Activated CD8-positive, alpha-beta memory T cell treated with anti-CD3 and anti-CD28 coated beads, Interleukin-2, amount 10 ng/mL, durations not matched to agents 7 days and 5 days (primary cell): ENCODE results near the gene PLA2G4D. TPM values are rescaled to one million over a fixed set of nuclear protein-coding genes. Genes with fewer than 3 reads are reported as not detected.
A peak's percentile ranks its signal among the peaks of the same experiment; 100 is the strongest.

Experiments
- ATAC-seq: fragments of 150-1000 bp; cut with Tn5 transposase; one replicate; pipeline ENCODE4 v1.10.0; 2021; ENCODE audit warnings: moderate library complexity
- CTCF ChIA-PET: fragments of 350-600 bp; sonication (Branson Sonifier 250); formaldehyde crosslinking; loops from one replicate; lab custom pipeline; 2021; ENCODE audit warnings: antibody characterized with exemption; lab: Charles Lee
- DNase-seq: peaks from one replicate; pipeline ENCODE4 v3.0.0-alpha.2; 2020
- H3K27ac Mint-ChIP-seq: one replicate; pipeline ENCODE4 v1.8.0; 2021; ENCODE audit warnings: mild to moderate bottlenecking, mixed read lengths
- H3K27me3 Mint-ChIP-seq: one replicate; pipeline ENCODE4 v1.8.0; 2021; ENCODE audit warnings: mixed read lengths
- H3K36me3 Mint-ChIP-seq: one replicate; pipeline ENCODE4 v1.8.0; 2021; ENCODE audit warnings: mild to moderate bottlenecking, mixed read lengths
- H3K4me1 Mint-ChIP-seq: one replicate; pipeline ENCODE4 v1.8.0; 2021; ENCODE audit warnings: mixed read lengths
- H3K4me3 Mint-ChIP-seq: one replicate; pipeline ENCODE4 v1.8.0; 2021; ENCODE audit warnings: mild to moderate bottlenecking, moderate library complexity, mixed read lengths
- H3K9me3 Mint-ChIP-seq: one replicate; pipeline ENCODE4 v1.8.0; 2022; ENCODE audit warnings: low read depth, mixed read lengths
- total RNA-seq, 2 experiments: library from RNA; stranded (reverse); gene quantifications; one replicate each; pipeline ENCODE4 v1.2.3, GENCODE V29; 2021

PLA2G4D gene
- total RNA-seq, 2 experiments from 2014 or later = not detected

DNA sequence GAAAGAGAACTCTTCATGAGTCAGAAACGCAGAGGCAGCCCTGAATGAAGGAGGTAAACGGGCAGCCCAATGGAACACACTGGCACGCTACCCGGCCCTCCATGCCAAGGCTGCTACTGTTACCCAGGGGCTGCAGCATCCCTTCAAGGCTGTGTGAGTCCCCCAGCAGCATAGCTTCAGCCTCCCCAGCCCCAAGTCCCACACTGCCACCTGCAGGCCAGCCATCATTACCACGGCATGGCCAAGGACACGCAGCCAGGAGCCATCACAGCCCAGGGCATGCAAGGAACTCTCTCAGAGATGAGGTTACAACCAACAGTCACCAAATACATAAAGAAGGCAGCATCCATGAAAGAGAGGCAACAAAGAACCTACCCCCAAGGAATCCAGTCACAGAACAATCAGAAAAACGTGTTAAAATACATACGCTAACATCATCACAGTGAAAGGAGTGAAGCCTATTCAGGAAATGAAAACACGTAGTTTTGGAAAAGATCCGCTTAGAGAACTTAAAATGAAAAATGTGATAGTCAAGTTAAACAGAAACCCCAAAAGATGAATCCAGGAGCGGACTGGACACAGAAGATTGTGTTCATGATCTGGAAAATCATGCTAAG is 39.6 kb upstream of the PLA2G4D start:
- Mint-ChIP-seq H3K27ac (no peak overlapping the region), H3K4me3 (no peak overlapping the region), H3K4me1 (peaks cover 1% of the 10 kb centered on the region), H3K36me3 (no peaks in the 10 kb centered on the region), H3K9me3 (no peaks in the 10 kb centered on the region), H3K27me3 (peaks cover 29% of the 10 kb centered on the region)
- ATAC-seq (peak; percentile 82), DNase-seq (peak; percentile 77)
- CTCF ChIA-PET = interaction anchor here (0.6 to 2.1 kb wide), 12 partner anchors 12 to 149 kb away, joined by 3 to 20 read pairs (median 4); partner anchors contain the start of genes PLA2G4D and PLA2G4F

DNA sequence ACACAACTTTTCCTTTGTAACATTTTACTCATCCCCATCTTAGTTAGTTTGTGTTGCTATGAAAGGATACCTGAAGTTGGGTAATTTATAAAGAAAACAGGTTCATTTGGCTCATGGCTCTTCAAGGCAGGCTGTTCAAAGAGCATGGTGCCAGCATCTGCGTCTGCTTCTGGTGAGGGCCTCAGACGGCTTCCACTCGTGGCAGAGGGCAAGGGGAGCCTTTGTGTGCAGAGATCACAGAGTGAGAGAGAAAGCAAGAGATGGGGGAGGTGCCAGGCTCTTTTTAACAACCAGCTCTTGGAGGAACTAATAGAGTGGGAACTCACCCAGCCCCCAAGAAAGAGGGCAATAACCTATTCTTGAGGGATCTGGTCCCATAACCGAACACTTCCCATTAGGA is 39.0 kb upstream of the PLA2G4D start:
- no peak overlapping the region for H3K27ac Mint-ChIP-seq
- H3K36me3 Mint-ChIP-seq = no peaks in the 10 kb centered on the region
- ATAC-seq = no peak
- peaks cover 1% of the 10 kb centered on the region for H3K4me1 Mint-ChIP-seq
- H3K4me3 Mint-ChIP-seq = no peak overlapping the region
- CTCF ChIA-PET = interaction anchor here (0.6 to 2.1 kb wide), 10 partner anchors 11 to 148 kb away, joined by 3 to 20 read pairs (median 4); partner anchors contain the start of genes PLA2G4D and PLA2G4F
- peaks cover 33% of the 10 kb centered on the region for H3K27me3 Mint-ChIP-seq
- no peak for DNase-seq
- H3K9me3 Mint-ChIP-seq = no peaks in the 10 kb centered on the region

DNA sequence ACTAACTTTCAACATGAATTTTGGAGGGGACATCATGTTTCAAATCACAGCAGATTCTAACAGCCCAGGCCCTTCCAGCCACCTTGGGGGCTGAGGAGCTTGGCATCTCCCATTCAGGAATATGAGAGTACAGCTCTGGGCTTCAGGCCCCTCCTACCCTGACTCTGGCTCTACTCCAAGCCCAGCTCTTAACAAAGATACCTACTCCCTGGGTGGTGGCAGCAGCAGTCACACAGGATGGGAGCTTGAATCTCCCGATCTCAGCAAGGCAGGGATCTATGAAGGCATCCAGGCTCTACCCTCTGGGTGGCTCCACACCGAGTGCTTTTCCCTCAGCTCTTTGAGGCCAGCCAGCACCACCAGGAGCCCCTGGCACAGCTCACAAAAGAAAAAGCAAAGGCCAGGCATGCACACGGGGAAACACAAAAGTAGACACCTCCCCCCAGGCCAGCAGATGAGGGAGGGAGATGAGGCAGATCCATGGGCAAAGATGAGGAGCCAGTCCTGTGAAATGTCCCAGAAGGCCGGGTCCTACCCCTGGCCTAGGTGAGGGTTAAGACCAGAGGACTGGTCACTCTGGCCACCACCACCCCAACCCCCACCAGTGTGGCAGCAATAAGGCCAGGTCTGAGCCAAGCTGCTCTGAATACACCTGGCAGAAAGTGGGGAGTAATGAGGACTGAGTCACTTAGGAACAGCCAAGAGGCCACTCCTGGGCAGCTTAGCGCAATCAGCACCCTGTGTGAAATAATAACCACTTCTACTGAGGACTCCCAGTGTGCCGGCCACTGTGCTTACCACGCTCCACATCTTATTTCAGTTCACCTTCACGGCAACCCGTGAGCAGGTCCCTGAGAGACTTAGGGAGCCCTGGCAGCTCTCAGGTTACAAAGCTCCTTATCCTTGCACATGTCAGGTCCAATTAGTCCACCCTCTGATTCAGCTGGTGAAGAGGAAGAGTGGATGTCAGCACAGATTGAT is 37.8 kb upstream of the PLA2G4D start:
- H3K27me3 Mint-ChIP-seq = peaks cover 42% of the 10 kb centered on the region
- no peaks in the 10 kb centered on the region for H3K9me3 Mint-ChIP-seq
- peak; percentile 31 for DNase-seq
- no peak overlapping the region for H3K4me3 Mint-ChIP-seq
- no peak for ATAC-seq
- no peak overlapping the region for H3K27ac Mint-ChIP-seq
- H3K4me1 Mint-ChIP-seq = peaks cover 1% of the 10 kb centered on the region
- CTCF ChIA-PET = interaction anchor here (1.1 to 3.0 kb wide), 2 partner anchors 65 to 143 kb away, joined by 3 to 18 read pairs; no protein-coding TSS in a partner anchor
- H3K36me3 Mint-ChIP-seq = no peaks in the 10 kb centered on the region

DNA sequence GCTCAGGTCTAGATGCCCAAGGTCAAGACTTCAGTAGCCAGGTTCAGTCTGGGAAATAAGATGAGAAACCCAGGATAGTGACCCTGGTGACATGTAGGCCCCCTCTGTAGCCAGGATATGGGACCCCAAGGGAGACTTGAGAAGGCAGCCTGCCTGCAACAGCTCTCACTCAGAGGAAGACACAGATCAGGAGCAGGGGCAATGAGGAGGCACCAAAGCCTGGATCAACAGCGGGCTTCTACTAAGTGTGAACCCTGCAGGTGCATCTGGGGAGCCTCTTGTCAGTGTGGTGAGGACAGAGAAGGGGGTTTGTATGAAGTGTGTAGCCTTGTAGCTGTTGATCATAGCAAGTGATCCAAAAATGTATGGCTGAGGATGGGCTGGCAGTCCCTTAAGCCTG is 36.6 kb upstream of the PLA2G4D start:
- DNase-seq (no peak), ATAC-seq (no peak)
- Mint-ChIP-seq H3K4me1 (peaks cover 1% of the 10 kb centered on the region), H3K27ac (no peak overlapping the region), H3K9me3 (no peaks in the 10 kb centered on the region), H3K27me3 (peaks cover 42% of the 10 kb centered on the region), H3K4me3 (no peak overlapping the region), H3K36me3 (no peaks in the 10 kb centered on the region)
- CTCF ChIA-PET = interaction anchor here (0.8 to 3.0 kb wide), 3 partner anchors 11 to 142 kb away, joined by 3 to 18 read pairs (median 4); no protein-coding TSS in a partner anchor

DNA sequence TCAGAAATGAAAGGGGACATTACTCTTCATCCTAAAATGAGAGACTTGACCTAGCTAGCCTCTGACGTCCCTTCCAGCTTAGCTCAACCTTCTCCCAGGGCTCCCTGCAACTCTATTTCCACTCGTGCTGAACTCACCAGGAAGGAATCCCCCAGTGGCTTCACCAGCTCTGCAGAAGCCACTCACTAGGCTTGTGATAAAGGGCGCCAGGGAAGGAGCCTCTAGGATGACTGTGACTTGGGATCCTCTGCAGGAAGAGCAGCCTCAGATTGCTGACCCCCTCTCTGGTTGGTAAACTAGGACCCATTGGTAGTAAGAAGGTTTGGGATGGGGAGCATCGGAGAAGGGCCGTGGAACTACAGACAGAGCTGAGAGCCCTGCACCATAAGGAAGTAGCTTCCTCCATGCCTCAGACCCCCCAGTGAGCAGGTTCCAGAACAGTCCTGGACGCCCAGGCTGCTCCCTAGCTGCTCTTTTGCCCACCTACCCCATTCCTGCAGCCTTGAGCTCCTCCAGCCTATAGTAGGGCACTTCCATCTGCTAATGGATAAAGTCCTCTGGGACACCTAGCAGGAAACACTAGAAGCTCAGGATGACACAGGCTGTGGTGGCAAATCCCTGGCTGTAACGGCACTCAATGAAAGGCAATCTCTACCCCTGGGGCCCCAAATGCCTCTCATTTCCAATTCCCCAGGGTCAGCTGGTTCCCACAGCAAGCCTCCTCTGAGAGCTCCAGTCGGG is 36.1 kb upstream of the PLA2G4D start:
- H3K27ac Mint-ChIP-seq = no peak overlapping the region
- H3K36me3 Mint-ChIP-seq = no peaks in the 10 kb centered on the region
- ATAC-seq = no peak
- no peak for DNase-seq
- CTCF ChIA-PET = interaction anchor here (0.8 to 3.0 kb wide), 4 partner anchors 10 to 141 kb away, joined by 3 to 18 read pairs (median 4); no protein-coding TSS in a partner anchor
- H3K4me1 Mint-ChIP-seq = peaks cover 1% of the 10 kb centered on the region
- H3K4me3 Mint-ChIP-seq = no peak overlapping the region
- peaks cover 46% of the 10 kb centered on the region for H3K27me3 Mint-ChIP-seq
- no peaks in the 10 kb centered on the region for H3K9me3 Mint-ChIP-seq

DNA sequence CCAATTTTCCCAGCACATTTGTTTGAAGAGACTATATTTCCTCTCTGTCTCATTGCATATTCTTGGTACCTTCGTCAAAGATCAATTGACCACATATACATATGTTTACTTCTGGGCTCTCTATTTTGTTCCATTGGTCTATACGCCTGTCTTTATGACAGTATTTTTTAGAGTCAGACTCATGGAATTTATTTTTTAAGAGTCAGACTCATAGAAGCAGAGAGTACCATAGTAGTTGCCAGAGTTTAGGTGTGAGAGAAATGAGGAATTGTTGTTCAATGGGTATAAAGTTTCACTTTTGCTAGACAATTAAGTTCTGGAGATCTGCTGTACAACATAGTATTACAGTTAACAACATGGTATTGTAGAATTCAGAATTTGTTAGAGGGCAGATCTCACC is 35.0 kb upstream of the PLA2G4D start:
- ATAC-seq (no peak), DNase-seq (no peak)
- H3K4me3 Mint-ChIP-seq = no peak overlapping the region
- CTCF ChIA-PET = interaction anchor here (0.8 to 3.0 kb wide), 2 partner anchors 45 to 140 kb away, joined by 5 to 18 read pairs; no protein-coding TSS in a partner anchor
- peaks cover 1% of the 10 kb centered on the region for H3K4me1 Mint-ChIP-seq
- H3K27ac Mint-ChIP-seq = no peak overlapping the region
- H3K36me3 Mint-ChIP-seq = no peaks in the 10 kb centered on the region
- H3K27me3 Mint-ChIP-seq = peaks cover 53% of the 10 kb centered on the region
- no peaks in the 10 kb centered on the region for H3K9me3 Mint-ChIP-seq

DNA sequence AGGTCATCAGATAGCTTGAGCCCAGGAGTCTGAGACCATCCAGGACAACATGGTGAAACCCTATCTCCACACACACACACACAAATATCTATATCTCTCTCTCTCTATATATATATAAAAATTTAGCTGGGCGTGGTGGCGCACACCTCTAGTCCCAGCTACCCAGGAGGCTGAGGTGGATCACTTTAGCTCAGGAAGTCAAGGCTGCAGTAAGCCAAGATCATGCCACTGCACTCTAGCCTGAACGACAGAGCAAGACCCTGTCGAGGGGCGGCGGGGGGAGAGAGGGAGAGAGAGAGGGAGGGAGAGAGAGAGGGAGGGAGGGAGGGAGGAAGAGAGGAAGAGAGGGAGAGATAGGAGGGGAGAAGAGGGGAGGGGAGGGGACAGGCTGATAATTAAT is 34.1 kb upstream of the PLA2G4D start:
- DNase-seq = no peak
- ATAC-seq = no peak
- Mint-ChIP-seq H3K4me1 (peaks cover 1% of the 10 kb centered on the region), H3K9me3 (no peaks in the 10 kb centered on the region), H3K36me3 (no peaks in the 10 kb centered on the region), H3K27ac (no peak overlapping the region), H3K4me3 (no peak overlapping the region), H3K27me3 (peaks cover 60% of the 10 kb centered on the region)
- CTCF ChIA-PET = no interaction called here

DNA sequence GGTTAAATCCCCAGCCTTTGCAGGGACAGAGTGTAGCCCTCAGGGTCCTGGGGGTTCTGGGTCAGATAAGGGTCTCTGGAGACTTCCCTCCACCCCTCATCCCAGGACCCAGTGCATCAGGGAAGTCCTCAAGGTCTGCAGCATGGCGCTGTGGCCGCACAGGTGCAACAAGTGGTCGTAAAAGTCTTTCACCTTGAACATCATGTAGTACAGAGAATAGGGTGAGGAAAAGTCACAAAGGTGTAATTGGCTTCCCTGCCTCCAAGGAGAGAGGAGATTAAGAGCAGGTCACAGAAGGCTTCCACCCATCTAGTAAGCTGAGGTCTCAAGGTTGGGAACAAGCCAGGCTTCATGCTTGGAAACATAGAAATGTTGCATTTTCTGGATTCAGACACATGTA is 29.2 kb upstream of the PLA2G4D start:
- DNase-seq = no peak
- Mint-ChIP-seq H3K27ac (no peak overlapping the region), H3K4me3 (no peak overlapping the region), H3K36me3 (no peaks in the 10 kb centered on the region), H3K27me3 (peaks cover 31% of the 10 kb centered on the region), H3K4me1 (no peaks in the 10 kb centered on the region), H3K9me3 (no peaks in the 10 kb centered on the region)
- no peak for ATAC-seq
- CTCF ChIA-PET = no interaction called here

DNA sequence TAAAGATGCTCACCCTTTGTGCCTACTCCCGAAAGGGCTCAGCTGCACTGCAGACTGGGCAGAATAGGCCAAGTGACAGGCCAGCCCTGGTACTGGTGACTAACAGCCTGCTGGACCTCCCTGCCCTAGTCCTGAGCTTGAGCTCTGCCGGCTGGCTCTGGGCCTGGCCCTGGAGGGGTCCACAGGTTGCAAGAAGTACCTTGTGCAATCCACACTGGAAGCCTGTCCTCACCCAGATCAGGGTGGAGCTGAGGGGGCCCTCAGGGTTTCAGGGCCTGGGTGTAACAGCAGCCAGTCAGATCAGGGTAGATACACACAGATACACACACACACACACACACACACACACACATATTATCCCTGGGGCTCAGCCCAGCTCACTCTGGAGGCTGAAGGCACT is 27.3 kb upstream of the PLA2G4D start:
- Mint-ChIP-seq H3K4me3 (no peak overlapping the region), H3K9me3 (no peaks in the 10 kb centered on the region), H3K4me1 (no peaks in the 10 kb centered on the region), H3K36me3 (no peaks in the 10 kb centered on the region), H3K27ac (no peak overlapping the region), H3K27me3 (peaks cover 21% of the 10 kb centered on the region)
- DNase-seq = no peak
- CTCF ChIA-PET = interaction anchor here (1.1 kb wide), 1 partner anchor 12 kb away, joined by 4 read pairs; no protein-coding TSS in a partner anchor
- ATAC-seq = no peak

DNA sequence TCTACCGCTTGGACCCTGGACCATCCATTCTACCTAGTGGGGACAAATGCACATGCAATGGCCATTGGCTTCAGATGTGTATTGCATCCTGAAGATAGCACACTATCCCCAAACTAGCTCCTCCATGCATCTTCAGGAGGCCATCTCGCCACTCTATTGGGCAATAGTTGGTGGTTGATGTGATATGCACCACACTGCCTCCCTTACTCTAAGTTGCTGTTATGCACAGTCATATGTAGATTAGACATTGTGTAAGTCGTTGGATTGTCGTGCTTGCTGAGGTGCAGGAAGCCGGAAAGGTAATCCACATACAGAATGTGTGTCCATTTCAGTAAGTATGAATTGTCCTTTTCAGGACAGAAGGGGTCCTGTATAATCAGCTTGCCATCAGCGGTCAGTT is 26.7 kb upstream of the PLA2G4D start:
- Mint-ChIP-seq H3K9me3 (no peaks in the 10 kb centered on the region), H3K27me3 (peaks cover 24% of the 10 kb centered on the region), H3K4me3 (no peak overlapping the region), H3K27ac (no peak overlapping the region), H3K4me1 (no peaks in the 10 kb centered on the region), H3K36me3 (peaks cover 2% of the 10 kb centered on the region)
- no peak for ATAC-seq
- no peak for DNase-seq
- CTCF ChIA-PET = interaction anchor here (1.0 to 1.1 kb wide), 2 partner anchors 10 to 17 kb away, joined by 3 to 4 read pairs; no protein-coding TSS in a partner anchor

DNA sequence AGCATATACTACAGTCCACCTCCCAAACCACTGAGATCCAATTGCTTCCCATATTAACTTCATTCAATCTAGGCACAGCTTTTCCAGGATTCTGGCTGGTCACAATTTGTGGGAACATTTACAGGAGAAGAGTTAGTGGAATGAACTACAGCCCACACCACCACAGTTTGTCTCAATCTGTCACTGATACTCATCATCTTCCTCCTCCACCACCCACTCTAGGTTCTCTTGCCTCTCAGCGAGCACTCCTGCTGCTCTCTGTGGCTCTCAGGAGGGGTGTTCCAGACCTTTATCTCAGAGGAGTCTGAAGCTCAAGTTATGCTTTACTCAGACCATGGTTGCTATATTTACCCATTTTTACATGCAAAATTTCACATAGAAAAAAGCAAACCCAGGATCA is 25.9 kb upstream of the PLA2G4D start:
- ATAC-seq (no peak), DNase-seq (no peak)
- no peaks in the 10 kb centered on the region for H3K9me3 Mint-ChIP-seq
- H3K27me3 Mint-ChIP-seq = peaks cover 22% of the 10 kb centered on the region
- H3K27ac Mint-ChIP-seq = no peak overlapping the region
- no peaks in the 10 kb centered on the region for H3K4me1 Mint-ChIP-seq
- peaks cover 2% of the 10 kb centered on the region for H3K36me3 Mint-ChIP-seq
- H3K4me3 Mint-ChIP-seq = no peak overlapping the region
- CTCF ChIA-PET = interaction anchor here (1.0 to 1.1 kb wide), 2 partner anchors 10 to 17 kb away, joined by 3 to 4 read pairs; no protein-coding TSS in a partner anchor

DNA sequence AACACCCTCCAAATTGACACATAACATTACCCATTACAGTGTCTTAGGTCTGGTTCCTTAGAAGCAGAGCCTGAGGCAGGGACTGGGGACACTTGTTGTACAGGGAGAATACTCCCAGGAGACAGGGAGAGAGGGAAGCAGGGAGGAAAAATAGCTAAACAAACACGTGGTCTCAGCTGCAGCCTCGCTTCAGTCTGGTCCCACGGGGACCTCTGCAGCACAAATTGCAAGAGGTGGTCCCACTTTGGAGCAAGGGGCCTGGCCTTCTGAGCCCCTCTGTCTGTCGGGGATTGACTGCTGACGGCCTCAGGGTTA is 25.0 kb upstream of the PLA2G4D start:
- CTCF ChIA-PET = interaction anchor here (1.5 kb wide), 2 partner anchors 17 to 35 kb away, joined by 4 to 6 read pairs; no protein-coding TSS in a partner anchor
- peaks cover 19% of the 10 kb centered on the region for H3K27me3 Mint-ChIP-seq
- no peaks in the 10 kb centered on the region for H3K4me1 Mint-ChIP-seq
- no peak overlapping the region for H3K27ac Mint-ChIP-seq
- no peak overlapping the region for H3K4me3 Mint-ChIP-seq
- ATAC-seq (no peak), DNase-seq (no peak)
- H3K9me3 Mint-ChIP-seq = no peaks in the 10 kb centered on the region
- peaks cover 2% of the 10 kb centered on the region for H3K36me3 Mint-ChIP-seq
